ENCODE measurements around the gene MIGA2. TPM values are rescaled to one million over a fixed set of nuclear protein-coding genes. Genes with fewer than 3 reads are reported as not detected.

MIGA2 gene
- total and polyA plus RNA-seq, 9 of the 15 experiments (the other 6 are each of a cell fraction or from before 2014, with no cell fraction given) = 0.15 to 54.1 (median 18.0) TPM

DNA sequence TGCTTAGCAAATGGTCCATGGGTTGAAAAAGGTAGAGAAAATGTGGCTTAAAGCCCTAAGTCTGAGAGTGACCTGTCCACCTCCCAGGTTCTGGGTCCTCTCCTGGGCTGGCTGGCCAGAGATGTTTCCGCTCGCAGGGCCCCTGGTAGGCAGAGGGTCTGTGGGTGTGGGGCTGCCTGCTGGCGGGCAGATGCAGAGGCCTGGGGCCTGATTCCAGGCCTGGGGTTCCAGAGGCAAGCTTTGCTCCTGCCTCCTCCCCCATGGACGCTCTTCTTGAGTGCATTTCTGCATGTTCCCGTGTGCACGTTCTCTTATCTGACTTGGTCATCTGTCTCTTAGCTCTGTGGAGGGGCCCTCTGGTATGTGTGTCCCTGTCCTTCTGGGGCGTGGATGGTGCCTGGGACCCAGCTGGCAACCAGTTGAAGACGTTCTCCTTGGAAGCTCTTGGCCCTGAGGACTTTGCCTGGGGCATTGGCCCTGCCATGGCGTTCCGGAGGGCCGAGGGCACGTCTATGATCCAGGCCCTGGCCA lies 3.8 kb downstream of the MIGA2 start:
- in situ Hi-C loops (cut with MboI) (no loop called here), intact Hi-C loops (cut with micrococcal nuclease) (no loop called here)
- FAIRE-seq = peak; percentile 84
- ATAC-seq = peak; percentile 49
- peak overlapping the region; percentile 74 for H3K27ac ChIP-seq (ENCODE audit: extremely low read depth, low read depth, low read length)
- H4K20me1 ChIP-seq (replicated peaks; ENCODE audit: control insufficient read depth, insufficient read depth, low read length) = no peaks in the 10 kb centered on the region; the same call in 1 of the 2 replicates
- peaks cover 27 to 44% of the 10 kb centered on the region in 2 experiments for H3K4me1 ChIP-seq (replicated peaks in 1 of 2; ENCODE audit: control insufficient read depth in 2 of 2, insufficient read depth in 2 of 2, low read length in 2 of 2)
- H3K79me2 ChIP-seq (ENCODE audit: control insufficient read depth, insufficient read depth, low read length) = peaks cover 49% of the 10 kb centered on the region
- H3K36me3 ChIP-seq (ENCODE audit: control insufficient read depth, insufficient read depth, low read length) = peaks cover 48% of the 10 kb centered on the region; the same call in 2 of the 3 replicates
- no peaks in the 10 kb centered on the region for H3K27me3 ChIP-seq (ENCODE audit: control insufficient read depth in 2 of 2, insufficient read depth in 2 of 2, low read length in 2 of 2)
- ChIA-PET CTCF (ENCODE audit: low intra/inter-chr PET ratio) (interaction anchor here (0.6 kb wide), 1 partner anchor 32 kb away, joined by 3 read pairs; no protein-coding TSS in a partner anchor), POLR2A (interaction anchor here (0.6 to 1.2 kb wide), 5 partner anchors 9 to 92 kb away, joined by 3 to 6 read pairs (median 4); partner anchors contain the start of gene SH3GLB2)
- H3K4me3 ChIP-seq = peak overlapping the region; percentile 15; the same call in 1 of the 2 replicates
- peak overlapping the region; percentile 79 for H3K4me2 ChIP-seq (ENCODE audit: insufficient read depth, low read length)
- 21% methylated on average over 12 of the region's 12 CpGs for WGBS (ENCODE audit: insufficient coverage, low coverage, missing lambda C conversion rate)
- peak overlapping the region; percentile 54 to 90 for H3K9ac ChIP-seq (ENCODE audit: insufficient read depth in 1 of 2, low read depth in 2 of 2, low read length in 2 of 2)
- H3K9me1 ChIP-seq (ENCODE audit: control insufficient read depth, insufficient read depth, low read length) = peaks cover 4% of the 10 kb centered on the region
- peak; percentile 70 to 83 (median 77) for DNase-seq (ENCODE audit: extremely low read depth in 1 of 4, low spot score in 3 of 4)
- no TSS peak for BruUV-seq (replicated peaks)
- H3K9me3 ChIP-seq (replicated peaks; ENCODE audit: control insufficient read depth, insufficient read depth, low read depth, low read length) = no peaks in the 10 kb centered on the region
- H2AFZ ChIP-seq (ENCODE audit: low read depth, low read length) = peak overlapping the region; percentile 27
- TF ChIP-seq SNIP1 (IDR thresholded peaks at IDR 0.05; ENCODE audit: low read depth) (no peak), SAFB (IDR thresholded peaks at IDR 0.05; ENCODE audit: borderline replicate concordance, low read depth, low read length) (no peak), MTA3 (IDR thresholded peaks at IDR 0.05; ENCODE audit: borderline replicate concordance) (peak; percentile 38; the same call in 1 of the 2 replicates), RBBP5 (IDR thresholded peaks at IDR 0.05; ENCODE audit: borderline replicate concordance, insufficient read depth, low read length, poor library complexity, severe bottlenecking) (peak; percentile 83), HNRNPUL1 (IDR thresholded peaks at IDR 0.05; ENCODE audit: low read length) (no peak), ARID1B (IDR thresholded peaks at IDR 0.05) (peak; percentile 79), SMARCA4 (IDR thresholded peaks at IDR 0.05) (peak; percentile 43; the same call in 1 of the 2 replicates), CREM (IDR thresholded peaks at IDR 0.05; ENCODE audit: low read depth) (0 out of 2 replicates have a peak, but pooled peaks have one; percentile 31), TCF3 (CRISPR knock-in tag; IDR thresholded peaks at IDR 0.05) (peak; percentile 73), GATA2 (CRISPR knock-in tag; IDR thresholded peaks at IDR 0.05) (peak; percentile 68; the same call in 1 of the 2 replicates), MAZ (CRISPR knock-in tag; conservative IDR thresholded peaks at IDR 0.05 in 1 of 2, IDR thresholded peaks at IDR 0.05 in 1 of 2) (peak in 1 of 2 experiments; percentile 27; a peak in 1 of 4 replicates), TEAD1 (CRISPR knock-in tag; IDR thresholded peaks at IDR 0.05) (peak; percentile 38 to 59; a peak in 1 of 4 replicates), KDM1A (IDR thresholded peaks at IDR 0.05) (0 out of 4 replicates have a peak, but pooled peaks of 1 of the 2 experiments have one; percentile 1), SIN3B (IDR thresholded peaks at IDR 0.05; ENCODE audit: low read depth) (no peak), JUND (IDR thresholded peaks at IDR 0.05; ENCODE audit: borderline replicate concordance, low read depth, low read length) (no peak), JUND (tag; IDR thresholded peaks at IDR 0.05; ENCODE audit: borderline replicate concordance, low read depth, low read length) (peak; percentile 36; the same call in 1 of the 3 replicates), HDAC1 (IDR thresholded peaks at IDR 0.05) (peak in 1 of 2 experiments; percentile 45; a peak in 1 of 4 replicates), MTA2 (IDR thresholded peaks at IDR 0.05; ENCODE audit: low read depth) (peak; percentile 55)
- TF ChIP-seq, protein P1, sequence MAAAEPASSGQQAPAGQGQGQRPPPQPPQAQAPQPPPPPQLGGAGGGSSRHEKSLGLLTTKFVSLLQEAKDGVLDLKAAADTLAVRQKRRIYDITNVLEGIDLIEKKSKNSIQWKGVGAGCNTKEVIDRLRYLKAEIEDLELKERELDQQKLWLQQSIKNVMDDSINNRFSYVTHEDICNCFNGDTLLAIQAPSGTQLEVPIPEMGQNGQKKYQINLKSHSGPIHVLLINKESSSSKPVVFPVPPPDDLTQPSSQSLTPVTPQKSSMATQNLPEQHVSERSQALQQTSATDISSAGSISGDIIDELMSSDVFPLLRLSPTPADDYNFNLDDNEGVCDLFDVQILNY (CRISPR knock-in tag; IDR thresholded peaks at IDR 0.05) = no peak
- TF ChIP-seq, protein P2, sequence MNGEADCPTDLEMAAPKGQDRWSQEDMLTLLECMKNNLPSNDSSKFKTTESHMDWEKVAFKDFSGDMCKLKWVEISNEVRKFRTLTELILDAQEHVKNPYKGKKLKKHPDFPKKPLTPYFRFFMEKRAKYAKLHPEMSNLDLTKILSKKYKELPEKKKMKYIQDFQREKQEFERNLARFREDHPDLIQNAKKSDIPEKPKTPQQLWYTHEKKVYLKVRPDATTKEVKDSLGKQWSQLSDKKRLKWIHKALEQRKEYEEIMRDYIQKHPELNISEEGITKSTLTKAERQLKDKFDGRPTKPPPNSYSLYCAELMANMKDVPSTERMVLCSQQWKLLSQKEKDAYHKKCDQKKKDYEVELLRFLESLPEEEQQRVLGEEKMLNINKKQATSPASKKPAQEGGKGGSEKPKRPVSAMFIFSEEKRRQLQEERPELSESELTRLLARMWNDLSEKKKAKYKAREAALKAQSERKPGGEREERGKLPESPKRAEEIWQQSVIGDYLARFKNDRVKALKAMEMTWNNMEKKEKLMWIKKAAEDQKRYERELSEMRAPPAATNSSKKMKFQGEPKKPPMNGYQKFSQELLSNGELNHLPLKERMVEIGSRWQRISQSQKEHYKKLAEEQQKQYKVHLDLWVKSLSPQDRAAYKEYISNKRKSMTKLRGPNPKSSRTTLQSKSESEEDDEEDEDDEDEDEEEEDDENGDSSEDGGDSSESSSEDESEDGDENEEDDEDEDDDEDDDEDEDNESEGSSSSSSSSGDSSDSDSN (IDR thresholded peaks at IDR 0.05; ENCODE audit: borderline replicate concordance in 1 of 2, low read depth in 2 of 2, low read length in 2 of 2) = 0 out of 4 replicates have a peak, but pooled peaks of 1 of the 2 experiments have one; percentile 47
